GM12875 (cell line): ENCODE results near the gene RBM39.
A peak's percentile ranks its signal among the peaks of the same experiment; 100 is the strongest.

Source experiments
- H3K4me3 ChIP-seq: one replicate; pipeline ENCODE4 v1.5.1; 2011; ENCODE audit warnings: low read depth, low read length, control low read depth
- CTCF ChIP-seq: IDR thresholded peaks from 2 replicates; pipeline ENCODE4 v1.5.1; 2011; ENCODE audit warnings: low read depth, mild to moderate bottlenecking, control low read depth, inconsistent platforms, low read length, moderate library complexity, borderline replicate concordance; ENCODE audit not compliant: insufficient read depth

The RBM39 gene

GRCh38 chr20:35704514-35705261, 37.4 kb downstream of the RBM39 start:
- TF ChIP-seq CTCF: no peak
- no peak overlapping the region for H3K4me3 ChIP-seq

GRCh38 chr20:35702824-35703695, 39.0 kb downstream of the RBM39 start:
- no peak overlapping the region for H3K4me3 ChIP-seq
- no peak for TF ChIP-seq CTCF

DNA sequence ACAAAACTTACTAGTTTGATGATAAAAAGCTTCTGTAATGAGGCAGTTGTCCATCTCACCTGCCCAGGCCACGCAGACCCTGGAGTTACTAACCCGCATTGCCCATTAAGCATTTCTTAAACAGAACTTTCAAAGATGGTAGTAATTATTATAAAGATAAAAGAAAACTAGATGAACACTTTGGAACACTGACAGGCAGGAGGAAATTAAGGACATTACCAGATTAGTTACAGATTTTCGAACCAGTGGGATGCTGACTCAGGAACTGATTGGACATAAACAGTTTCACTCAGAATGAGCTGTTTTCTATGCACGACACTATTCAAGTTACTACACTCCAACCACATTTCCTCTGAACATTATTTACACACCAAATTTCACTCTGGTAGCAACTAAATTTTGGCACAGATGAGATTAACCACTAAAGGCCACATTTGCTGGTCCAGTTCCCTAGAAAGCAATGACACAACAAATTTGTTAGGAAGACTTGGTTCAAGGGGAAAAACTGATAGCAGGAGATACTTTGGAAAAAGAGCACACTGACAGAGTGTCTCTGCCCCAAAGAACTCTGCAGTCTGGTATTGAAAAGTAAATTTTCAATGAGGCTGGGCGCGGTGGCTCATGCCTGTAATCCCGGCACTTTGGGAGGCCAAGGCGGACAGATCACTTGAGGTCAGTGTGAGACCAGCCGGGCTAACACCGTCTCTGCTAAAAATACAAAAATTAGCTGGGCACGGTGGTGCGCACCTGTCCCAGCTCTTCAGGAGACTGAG, 39.8 kb downstream of the RBM39 start:
- H3K4me3 ChIP-seq: no peak overlapping the region
- no peak for TF ChIP-seq CTCF

DNA sequence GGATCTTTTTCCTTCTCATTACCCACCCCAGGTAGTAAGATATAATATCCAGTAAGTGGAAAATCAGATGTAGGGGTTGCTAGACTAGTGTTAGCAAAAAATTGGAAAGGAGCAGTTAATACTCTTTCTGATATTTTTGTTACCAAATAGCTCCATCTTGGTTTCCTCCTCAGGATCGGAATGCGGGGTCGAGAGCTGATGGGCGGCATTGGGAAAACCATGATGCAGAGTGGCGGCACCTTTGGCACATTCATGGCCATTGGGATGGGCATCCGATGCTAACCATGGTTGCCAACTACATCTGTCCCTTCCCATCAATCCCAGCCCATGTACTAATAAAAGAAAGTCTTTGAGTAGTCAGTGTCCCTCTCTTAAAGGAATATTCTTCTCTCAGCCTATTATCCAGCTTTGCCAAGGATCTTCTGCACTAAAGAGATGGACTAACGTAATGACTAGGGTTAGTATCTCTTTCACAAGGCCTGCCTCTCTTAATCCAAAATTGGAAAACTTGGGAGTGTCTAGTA, 41.4 kb downstream of the RBM39 start:
- H3K4me3 ChIP-seq: no peak overlapping the region
- TF ChIP-seq CTCF: no peak

DNA sequence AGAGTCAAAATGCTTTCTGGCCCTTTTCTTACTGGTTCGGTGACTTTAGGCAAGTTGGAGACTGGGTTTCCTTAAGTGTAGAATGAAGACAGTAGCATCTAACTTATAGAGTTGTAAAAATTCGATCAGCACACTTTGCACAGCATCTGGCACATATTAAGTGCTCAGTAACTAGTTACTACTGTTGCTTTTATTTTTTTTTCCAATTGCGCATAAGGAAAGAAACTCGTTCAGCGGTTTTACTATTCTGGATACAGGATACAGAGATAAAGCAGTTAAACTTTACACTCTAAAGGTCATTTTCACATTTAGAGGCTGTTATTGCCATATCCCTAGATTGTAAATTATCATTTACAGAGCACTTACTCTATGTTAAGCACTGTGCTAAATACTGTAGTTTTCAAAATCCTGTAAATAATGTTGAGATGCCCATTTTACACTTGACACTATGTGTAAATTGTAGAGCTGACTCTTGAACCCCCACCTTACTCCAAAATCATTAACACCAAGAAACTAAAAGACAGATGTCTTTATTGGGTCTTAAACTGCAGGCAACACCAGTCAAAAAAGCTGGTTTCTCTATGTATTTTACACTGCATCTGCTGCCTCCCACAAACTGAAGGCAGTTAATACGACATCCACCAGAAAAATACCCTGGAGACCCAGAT, 42.0 kb downstream of the RBM39 start:
- peak overlapping the region; percentile 70 for H3K4me3 ChIP-seq
- no peak for TF ChIP-seq CTCF

DNA sequence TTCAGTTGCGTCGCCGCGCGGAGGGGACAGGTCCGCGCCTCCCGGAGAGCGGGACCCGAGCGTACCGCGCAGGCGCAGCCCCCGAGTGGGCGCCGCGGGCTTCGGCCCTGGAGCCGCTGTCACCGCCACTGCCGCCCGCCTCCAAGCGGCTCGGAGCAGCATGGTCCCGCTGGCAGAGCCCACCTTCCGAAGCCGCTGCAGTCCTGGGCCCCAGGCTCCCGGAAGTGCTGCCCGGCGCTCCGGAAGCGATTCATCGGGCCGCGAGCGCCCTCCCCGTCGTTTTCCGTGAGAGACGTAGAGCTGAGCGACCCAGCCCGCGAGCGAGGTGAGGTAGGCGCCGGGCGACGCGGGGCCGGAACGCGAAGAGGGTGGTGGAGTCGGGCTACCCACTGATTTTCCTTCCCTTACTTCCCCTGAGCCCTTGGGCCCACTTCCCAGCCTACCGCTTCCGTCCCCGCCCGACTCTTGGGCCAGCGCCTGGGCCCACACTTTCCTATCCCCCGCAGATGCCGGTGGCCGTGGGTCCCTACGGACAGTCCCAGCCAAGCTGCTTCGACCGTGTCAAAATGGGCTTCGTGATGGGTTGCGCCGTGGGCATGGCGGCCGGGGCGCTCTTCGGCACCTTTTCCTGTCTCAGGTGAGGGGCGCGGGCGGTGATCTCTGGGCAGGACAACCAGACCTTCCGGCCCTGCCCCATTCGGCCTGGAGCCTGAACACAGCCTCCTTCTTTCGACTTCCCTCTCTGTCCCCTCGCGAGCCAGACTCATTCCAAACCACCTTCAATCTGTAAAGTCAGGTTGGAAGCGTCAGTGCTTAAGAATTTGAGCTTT, 42.7 kb downstream of the RBM39 start, which contains the start of the genes NFS1 and ROMO1:
Gene NFS1 (minus strand): TSS at position 226 of the 830 bp plus-strand sequence. CDS start 64 bp downstream, at position 162.
Gene ROMO1 (plus strand): TSS at position 279 of the 830 bp plus-strand sequence. CDS start 228 bp downstream, at position 507.
- peak within 1 kb of the TSS; percentile 70 for H3K4me3 ChIP-seq
- 0 out of 2 replicates have a peak, but pooled peaks have one; percentile 19 for TF ChIP-seq CTCF
